H9 (cell line): ENCODE data around the gene CFHR2. TPM values are rescaled to one million over a fixed set of nuclear protein-coding genes. Genes with fewer than 3 reads are reported as not detected.
A peak's percentile ranks its signal among the peaks of the same experiment; 100 is the strongest.

Source experiments
- DNase-seq: peaks from one replicate; pipeline ENCODE4 v3.0.0-alpha.2; 2017
- H2AFZ ChIP-seq: one replicate; pipeline ENCODE4 v1.6.1; 2013; ENCODE audit warnings: mild to moderate bottlenecking, low read length, control low read depth, moderate library complexity
- H2AK5ac ChIP-seq: 2 replicates; pipeline ENCODE4 v1.6.1; 2013; ENCODE audit warnings: low read length, control low read depth, mixed read lengths; ENCODE audit not compliant: insufficient read length
- H2BK120ac ChIP-seq: one replicate; pipeline ENCODE4 v1.6.1; 2013; ENCODE audit warnings: low read depth, mild to moderate bottlenecking, low read length, control low read depth, inconsistent platforms; ENCODE audit not compliant: poor library complexity, severe bottlenecking
- H2BK12ac ChIP-seq: 2 replicates; pipeline ENCODE4 v1.6.1; 2013; ENCODE audit warnings: low read length, control low read depth, mixed read lengths, low read depth; ENCODE audit not compliant: insufficient read length
- H2BK15ac ChIP-seq: 2 replicates; pipeline ENCODE4 v1.6.1; 2013; ENCODE audit warnings: low read depth, low read length, control low read depth
- H2BK20ac ChIP-seq: one replicate; pipeline ENCODE4 v1.6.1; 2013; ENCODE audit warnings: low read depth, mild to moderate bottlenecking, low read length, control low read depth, inconsistent platforms; ENCODE audit not compliant: poor library complexity, severe bottlenecking
- H2BK5ac ChIP-seq: 2 replicates; pipeline ENCODE4 v1.6.1; 2013; ENCODE audit warnings: low read length, control low read depth, mixed read lengths; ENCODE audit not compliant: insufficient read length
- H3K14ac ChIP-seq: 2 replicates; pipeline ENCODE4 v1.6.1; 2013; ENCODE audit warnings: low read length, control low read depth; ENCODE audit not compliant: insufficient read depth
- H3K18ac ChIP-seq: 2 replicates; pipeline ENCODE4 v1.6.1; 2013; ENCODE audit warnings: low read depth, mild to moderate bottlenecking, mixed read lengths, low read length, control low read depth; ENCODE audit not compliant: insufficient read length
- H3K23ac ChIP-seq: 2 replicates; pipeline ENCODE4 v1.6.1; 2013; ENCODE audit warnings: low read length, control low read depth, mixed read lengths, low read depth; ENCODE audit not compliant: insufficient read length
- H3K23me2 ChIP-seq: 2 replicates; pipeline ENCODE4 v1.6.1; 2013; ENCODE audit warnings: low read depth, mild to moderate bottlenecking, mixed read lengths, low read length, control low read depth; ENCODE audit not compliant: insufficient read length, poor library complexity, severe bottlenecking
- H3K27ac ChIP-seq: 2 replicates; pipeline ENCODE4 v1.5.1; 2013; ENCODE audit warnings: low read length, control low read depth, mixed read lengths, low read depth; ENCODE audit not compliant: insufficient read length
- H3K27me3 ChIP-seq: 2 replicates; pipeline ENCODE4 v1.6.1; 2013; ENCODE audit warnings: low read length, control low read depth, inconsistent platforms; ENCODE audit not compliant: insufficient read depth
- H3K4ac ChIP-seq: 2 replicates; pipeline ENCODE4 v1.6.1; 2013; ENCODE audit warnings: low read depth, mild to moderate bottlenecking, control low read depth, inconsistent platforms, low read length, moderate library complexity
- H3K4me1 ChIP-seq: 2 replicates; pipeline ENCODE4 v1.6.1; 2013; ENCODE audit warnings: low read length, control low read depth, inconsistent platforms; ENCODE audit not compliant: insufficient read depth
- H3K4me2 ChIP-seq: 2 replicates; pipeline ENCODE4 v1.6.1; 2013; ENCODE audit warnings: low read length, control low read depth, mixed read lengths; ENCODE audit not compliant: insufficient read length, insufficient read depth
- H3K56ac ChIP-seq: 2 replicates; pipeline ENCODE4 v1.6.1; 2013; ENCODE audit warnings: low read depth, mild to moderate bottlenecking, mixed read lengths, low read length, control low read depth; ENCODE audit not compliant: insufficient read length
- H3K79me1 ChIP-seq: 2 replicates; pipeline ENCODE4 v1.6.1; 2013; ENCODE audit warnings: low read depth, mild to moderate bottlenecking, moderate library complexity, low read length, control low read depth, inconsistent platforms; ENCODE audit not compliant: insufficient read depth, poor library complexity, severe bottlenecking
- H3K79me2 ChIP-seq: 2 replicates; pipeline ENCODE4 v1.6.1; 2013; ENCODE audit warnings: low read length, control low read depth, inconsistent platforms; ENCODE audit not compliant: insufficient read depth
- H3K9ac ChIP-seq: 2 replicates; pipeline ENCODE4 v1.6.1; 2013; ENCODE audit warnings: low read length, control low read depth, mixed read lengths; ENCODE audit not compliant: insufficient read length; ENCODE audit errors: extremely low read depth
- H3K9me3 ChIP-seq: one replicate; pipeline ENCODE4 v1.6.1; 2013; ENCODE audit warnings: low read depth, low read length, inconsistent platforms; ENCODE audit not compliant: control insufficient read depth
- H3T11ph ChIP-seq: one replicate; pipeline ENCODE4 v1.6.1; 2013; ENCODE audit warnings: mild to moderate bottlenecking, low read length, control low read depth, inconsistent platforms
- H4K20me1 ChIP-seq: one replicate; pipeline ENCODE4 v1.6.1; 2013; ENCODE audit not compliant: control insufficient read depth, insufficient read length, insufficient read depth
- H4K5ac ChIP-seq: 2 replicates; pipeline ENCODE4 v1.6.1; 2013; ENCODE audit warnings: low read depth, mild to moderate bottlenecking, mixed read lengths, low read length, control low read depth; ENCODE audit not compliant: insufficient read length
- H4K8ac ChIP-seq: replicated peaks from 2 replicates; pipeline ENCODE4 v1.6.1; 2013; ENCODE audit warnings: low read length, control low read depth, mixed read lengths, low read depth; ENCODE audit not compliant: insufficient read length
- H4K91ac ChIP-seq: 2 replicates; pipeline ENCODE4 v1.6.1; 2013; ENCODE audit warnings: low read depth, mild to moderate bottlenecking, moderate library complexity, mixed read lengths, low read length, control low read depth; ENCODE audit not compliant: insufficient read length
- H3K27ac Mint-ChIP-seq, 3 experiments: 2 replicates in 2 of 3; 3 replicates in 1 of 3; pipeline ENCODE4 v1.8.0; 2020 to 2021; ENCODE audit warnings: mixed read lengths in 3 of 3, mild to moderate bottlenecking in 1 of 3, moderate library complexity in 1 of 3
- H3K27me3 Mint-ChIP-seq: 2 replicates; pipeline ENCODE4 v1.8.0; 2021; ENCODE audit warnings: low read depth, mild to moderate bottlenecking, moderate library complexity, mixed read lengths
- H3K36me3 Mint-ChIP-seq, 3 experiments: 2 replicates in 2 of 3; 3 replicates in 1 of 3; pipeline ENCODE4 v1.8.0; 2020 to 2021; ENCODE audit warnings: low read depth in 3 of 3, mixed read lengths in 3 of 3; ENCODE audit not compliant: insufficient read depth in 1 of 3
- H3K4me1 Mint-ChIP-seq, 2 experiments: 2 replicates each; pipeline ENCODE4 v1.8.0; 2020; ENCODE audit warnings: mixed read lengths in 2 of 2
- H3K4me3 Mint-ChIP-seq, 2 experiments: 2 replicates in 1 of 2; 3 replicates in 1 of 2; pipeline ENCODE4 v1.8.0; 2020 to 2021; ENCODE audit warnings: mild to moderate bottlenecking in 2 of 2, mixed read lengths in 2 of 2, moderate library complexity in 1 of 2
- H3K9me3 Mint-ChIP-seq, 2 experiments: 2 replicates in 1 of 2; 3 replicates in 1 of 2; pipeline ENCODE4 v1.8.0; 2020; ENCODE audit warnings: mild to moderate bottlenecking in 2 of 2, mixed read lengths in 2 of 2, moderate library complexity in 1 of 2
- WGBS: extraction: QIAGEN DNeasy Blood & Tissue Kit; methylation state at CpG from one replicate; pipeline ENCODE4 v1.1.7; 2013; ENCODE audit warnings: missing lambda C conversion rate, low lambda C conversion rate, mixed read lengths; ENCODE audit not compliant: insufficient read length; ENCODE audit errors: extremely low coverage; 5-methylcytosine and 5-hydroxymethylcytosine counted together
- total RNA-seq: library from RNA; stranded (reverse); gene quantifications from 2 replicates; pipeline ENCODE4 v1.2.1, GENCODE V29; 2021
- TF ChIP-seq, protein P1 (sequence below): fragments of 200-600 bp; sonication (generic); conservative IDR thresholded peaks from 3 replicates; pipeline ENCODE4 v1.8.0; 2021; ENCODE audit warnings: antibody characterized with exemption, mild to moderate bottlenecking

The CFHR2 gene
- total RNA-seq, 1 experiment from 2014 or later: not detected

GRCh38 chr1:196897158-196897828 is 46.2 kb upstream of the CFHR2 start:
- Histone ChIP-seq H3K4me1 (no peaks in the 10 kb centered on the region), H3K79me1 (no peaks in the 10 kb centered on the region), H3K18ac (no peak overlapping the region), H2BK12ac (no peak overlapping the region), H3K23ac (no peak overlapping the region), H3K4ac (no peak overlapping the region), H4K8ac (no peak overlapping the region), H2AFZ (no peak overlapping the region), H4K20me1 (no peaks in the 10 kb centered on the region), H3K27me3 (no peaks in the 10 kb centered on the region), H3K27ac (no peak overlapping the region), H2BK120ac (no peak overlapping the region), H2BK5ac (no peak overlapping the region), H3K9me3 (no peaks in the 10 kb centered on the region), H2BK20ac (no peak overlapping the region), H2BK15ac (no peak overlapping the region), H3T11ph (no peak overlapping the region), H4K5ac (no peak overlapping the region), H4K91ac (no peak overlapping the region), H2AK5ac (no peak overlapping the region), H3K79me2 (no peaks in the 10 kb centered on the region), H3K9ac (no peak overlapping the region), H3K56ac (no peak overlapping the region), H3K23me2 (no peaks in the 10 kb centered on the region), H3K14ac (no peak overlapping the region), H3K4me2 (no peak overlapping the region)
- TF ChIP-seq, protein P1, sequence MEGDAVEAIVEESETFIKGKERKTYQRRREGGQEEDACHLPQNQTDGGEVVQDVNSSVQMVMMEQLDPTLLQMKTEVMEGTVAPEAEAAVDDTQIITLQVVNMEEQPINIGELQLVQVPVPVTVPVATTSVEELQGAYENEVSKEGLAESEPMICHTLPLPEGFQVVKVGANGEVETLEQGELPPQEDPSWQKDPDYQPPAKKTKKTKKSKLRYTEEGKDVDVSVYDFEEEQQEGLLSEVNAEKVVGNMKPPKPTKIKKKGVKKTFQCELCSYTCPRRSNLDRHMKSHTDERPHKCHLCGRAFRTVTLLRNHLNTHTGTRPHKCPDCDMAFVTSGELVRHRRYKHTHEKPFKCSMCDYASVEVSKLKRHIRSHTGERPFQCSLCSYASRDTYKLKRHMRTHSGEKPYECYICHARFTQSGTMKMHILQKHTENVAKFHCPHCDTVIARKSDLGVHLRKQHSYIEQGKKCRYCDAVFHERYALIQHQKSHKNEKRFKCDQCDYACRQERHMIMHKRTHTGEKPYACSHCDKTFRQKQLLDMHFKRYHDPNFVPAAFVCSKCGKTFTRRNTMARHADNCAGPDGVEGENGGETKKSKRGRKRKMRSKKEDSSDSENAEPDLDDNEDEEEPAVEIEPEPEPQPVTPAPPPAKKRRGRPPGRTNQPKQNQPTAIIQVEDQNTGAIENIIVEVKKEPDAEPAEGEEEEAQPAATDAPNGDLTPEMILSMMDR: 0 out of 3 replicates have a peak, but pooled peaks have one; percentile 11
- Mint-ChIP-seq H3K27me3 (no peaks in the 10 kb centered on the region), H3K36me3 (no peaks in the 10 kb centered on the region), H3K4me3 (peak overlapping the region in 1 of 2 experiments; percentile 38; a peak in 2 of 5 replicates), H3K4me1 (peaks cover 0 to 2% of the 10 kb centered on the region in 2 experiments; a peak in 1 of 4 replicates), H3K27ac (no peak overlapping the region), H3K9me3 (no peaks in the 10 kb centered on the region)
- peak; percentile 50 for DNase-seq
- no CpG with 5 or more reads among the region's 26 CpGs for WGBS
